ENCODE data around the gene PHF12. TPM values are rescaled to one million over a fixed set of nuclear protein-coding genes. Genes with fewer than 3 reads are reported as not detected.

The PHF12 gene
- total RNA-seq, 1 experiment from 2014 or later: 35.7 TPM

GRCh38 chr17:28960256-28961061 lies 9.1 kb upstream of the PHF12 start:
- no TSS peak for BruUV-seq (replicated peaks)
- Histone ChIP-seq H3K4me1 (ENCODE audit: control insufficient read depth in 1 of 2, insufficient read depth in 2 of 2, low read length in 2 of 2) (peaks cover 0 to 9% of the 10 kb centered on the region in 2 experiments; a peak in 2 of 4 replicates), H3K9me2 (ENCODE audit: insufficient read depth) (no peaks in the 10 kb centered on the region), H3K9me3 (ENCODE audit: control insufficient read depth in 1 of 2, insufficient read depth in 1 of 2, low read depth in 1 of 2, low read length in 2 of 2) (no peaks in the 10 kb centered on the region), H3K36me3 (ENCODE audit: control insufficient read depth in 1 of 2, insufficient read depth in 2 of 2, low read length in 2 of 2) (no peaks in the 10 kb centered on the region), H3K4me3 (replicated peaks in 1 of 2; ENCODE audit: low read depth in 1 of 2, low read length in 2 of 2) (no peak overlapping the region), H4K20me1 (ENCODE audit: insufficient read depth) (no peaks in the 10 kb centered on the region), H3K4me2 (ENCODE audit: low read length) (no peak overlapping the region), H2AFZ (ENCODE audit: low read depth, low read length, poor library complexity, severe bottlenecking) (no peak overlapping the region), H3K27me3 (ENCODE audit: insufficient read depth, low read length) (0 out of 2 replicates have a peak, but pooled peaks cover 6% of the 10 kb centered on the region), H3K27ac (ENCODE audit: low read depth, low read length) (no peak overlapping the region), H3K79me2 (ENCODE audit: insufficient read depth, low read length) (no peaks in the 10 kb centered on the region), H3K9ac (ENCODE audit: low read length) (no peak overlapping the region)
- no peak for DNase-seq (ENCODE audit: low read depth, low spot score)
- TF ChIP-seq EGR1 (IDR thresholded peaks at IDR 0.05; ENCODE audit: low read depth) (no peak), EZH2 (IDR thresholded peaks at IDR 0.05) (no peak), REST (IDR thresholded peaks at IDR 0.05; ENCODE audit: low read depth) (no peak), TCF7L2 (IDR thresholded peaks at IDR 0.05; ENCODE audit: borderline replicate concordance, extremely low read depth, insufficient read depth, insufficient read length) (no peak), SRF (IDR thresholded peaks at IDR 0.05; ENCODE audit: low read depth) (no peak), POLR2AphosphoS5 (IDR thresholded peaks at IDR 0.05; ENCODE audit: low read depth, low read length) (no peak), YY1 (IDR thresholded peaks at IDR 0.05; ENCODE audit: extremely low read depth, insufficient replicate concordance, low read depth, low read length) (no peak), RAD21 (IDR thresholded peaks at IDR 0.05; ENCODE audit: low read depth) (no peak), ATF3 (IDR thresholded peaks at IDR 0.05) (no peak), ZBTB33 (IDR thresholded peaks at IDR 0.05; ENCODE audit: extremely low read depth, insufficient replicate concordance, low read length) (no peak), ZFX (IDR thresholded peaks at IDR 0.05) (no peak)
- CTCF ChIA-PET: interaction anchor here (2.0 kb wide), 1 partner anchor 157 kb away, joined by 8 read pairs; no protein-coding TSS in a partner anchor
- intact Hi-C loops (cut with micrococcal nuclease): no loop called here
- POLR2A ChIA-PET: no interaction called here
- no peak for ATAC-seq
- RAD21 ChIA-PET (ENCODE audit: low non-redundant PET in 1 of 2, low total read pairs in 2 of 2, uncharacterized antibody in 2 of 2, unreplicated experiment in 2 of 2): no interaction called here
